ENCODE measurements around the gene OR10T2. TPM values are rescaled to one million over a fixed set of nuclear protein-coding genes. Genes with fewer than 3 reads are reported as not detected.
"Not testable (repeated sequence)": the region's sequence is repeated elsewhere in the genome, so short reads cannot be mapped to it uniquely, and the experiment has no call there.

OR10T2 gene
- total and polyA plus RNA-seq, 2 of the 13 experiments (the other 11 are each of a cell fraction or from before 2014, with no cell fraction given), result not detected

DNA sequence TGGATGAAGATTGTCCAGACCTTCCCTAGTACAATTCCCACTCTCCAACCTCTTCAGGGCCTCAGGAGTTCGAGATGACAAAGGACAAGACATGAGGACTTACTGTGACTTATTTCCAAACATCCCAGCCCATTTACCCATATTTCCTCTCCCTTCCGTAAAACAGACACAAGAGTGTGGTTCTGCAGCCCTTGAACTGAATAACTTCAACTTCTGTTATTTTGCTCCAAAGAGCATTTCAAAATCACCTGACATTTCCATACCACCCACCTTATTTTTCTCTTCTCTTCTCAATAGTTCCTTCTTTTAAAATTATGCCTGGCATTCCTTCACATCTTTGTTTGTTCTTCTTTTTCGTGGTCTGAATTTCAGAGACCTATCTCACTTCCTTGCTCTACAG is 35.5 kb upstream of the OR10T2 start (continued):
- TF ChIP-seq, protein P1, sequence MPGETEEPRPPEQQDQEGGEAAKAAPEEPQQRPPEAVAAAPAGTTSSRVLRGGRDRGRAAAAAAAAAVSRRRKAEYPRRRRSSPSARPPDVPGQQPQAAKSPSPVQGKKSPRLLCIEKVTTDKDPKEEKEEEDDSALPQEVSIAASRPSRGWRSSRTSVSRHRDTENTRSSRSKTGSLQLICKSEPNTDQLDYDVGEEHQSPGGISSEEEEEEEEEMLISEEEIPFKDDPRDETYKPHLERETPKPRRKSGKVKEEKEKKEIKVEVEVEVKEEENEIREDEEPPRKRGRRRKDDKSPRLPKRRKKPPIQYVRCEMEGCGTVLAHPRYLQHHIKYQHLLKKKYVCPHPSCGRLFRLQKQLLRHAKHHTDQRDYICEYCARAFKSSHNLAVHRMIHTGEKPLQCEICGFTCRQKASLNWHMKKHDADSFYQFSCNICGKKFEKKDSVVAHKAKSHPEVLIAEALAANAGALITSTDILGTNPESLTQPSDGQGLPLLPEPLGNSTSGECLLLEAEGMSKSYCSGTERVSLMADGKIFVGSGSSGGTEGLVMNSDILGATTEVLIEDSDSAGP (CRISPR knock-in tag; IDR thresholded peaks at IDR 0.05; ENCODE audit: borderline replicate concordance), result no peak
- TF ChIP-seq STAG1 (CRISPR knock-in tag; IDR thresholded peaks at IDR 0.05), result no peak
- no peak for TF ChIP-seq ZNF672 (CRISPR knock-in tag; IDR thresholded peaks at IDR 0.05)
- TF ChIP-seq, protein P2, sequence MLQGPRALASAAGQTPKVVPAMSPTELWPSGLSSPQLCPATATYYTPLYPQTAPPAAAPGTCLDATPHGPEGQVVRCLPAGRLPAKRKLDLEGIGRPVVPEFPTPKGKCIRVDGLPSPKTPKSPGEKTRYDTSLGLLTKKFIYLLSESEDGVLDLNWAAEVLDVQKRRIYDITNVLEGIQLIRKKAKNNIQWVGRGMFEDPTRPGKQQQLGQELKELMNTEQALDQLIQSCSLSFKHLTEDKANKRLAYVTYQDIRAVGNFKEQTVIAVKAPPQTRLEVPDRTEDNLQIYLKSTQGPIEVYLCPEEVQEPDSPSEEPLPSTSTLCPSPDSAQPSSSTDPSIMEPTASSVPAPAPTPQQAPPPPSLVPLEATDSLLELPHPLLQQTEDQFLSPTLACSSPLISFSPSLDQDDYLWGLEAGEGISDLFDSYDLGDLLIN (CRISPR knock-in tag; IDR thresholded peaks at IDR 0.05; ENCODE audit: borderline replicate concordance), result no peak
- TF ChIP-seq SP1 (IDR thresholded peaks at IDR 0.05), result no peak
- TF ChIP-seq SP1 (CRISPR knock-in tag; IDR thresholded peaks at IDR 0.05), result no peak
- no peak for TF ChIP-seq ZNF547 (CRISPR knock-in tag; IDR thresholded peaks at IDR 0.05)

DNA sequence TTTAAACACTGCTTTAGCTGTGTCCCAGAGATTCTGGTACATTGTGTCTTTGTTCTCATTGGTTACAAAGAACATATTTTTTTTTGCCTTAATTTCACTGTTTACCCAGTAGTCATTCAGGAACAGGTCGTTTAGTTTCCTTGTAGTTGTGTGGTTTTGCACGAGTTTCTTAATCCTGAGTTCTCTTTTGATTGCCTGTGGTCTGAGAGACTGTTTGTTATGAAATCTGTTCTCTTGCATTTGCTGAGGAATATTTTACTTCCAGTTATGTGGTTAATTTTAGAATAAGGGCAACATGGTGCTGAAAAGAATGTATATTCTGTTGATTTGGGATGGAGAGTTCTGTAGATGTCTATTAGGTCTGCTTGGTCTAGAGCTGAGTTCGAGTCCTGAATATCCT is 30.9 kb upstream of the OR10T2 start:
- H4K20me1 ChIP-seq (ENCODE audit: insufficient read depth, low read length); BruUV-seq (replicated peaks); H3K4me1 ChIP-seq (ENCODE audit: insufficient read depth, low read length); H3K27me3 ChIP-seq (ENCODE audit: control insufficient read depth in 1 of 2, insufficient read depth in 2 of 2, low read length in 2 of 2); H3K27ac ChIP-seq (ENCODE audit: extremely low read length, insufficient read depth, low read length); H3K79me2 ChIP-seq (ENCODE audit: insufficient read depth, low read length); H3K9ac ChIP-seq (ENCODE audit: insufficient read depth, low read depth, low read length); POLR2A ChIA-PET; H3K4me2 ChIP-seq (ENCODE audit: low read depth, low read length); DNase-seq (ENCODE audit: low spot score); intact Hi-C loops (cut with micrococcal nuclease; ENCODE audit: unreplicated experiment); in situ Hi-C loops (cut with HindIII; ENCODE audit: extremely low pct_ligation_motif_present, low pct_unique_long_range_greater_than_20kb); H2AFZ ChIP-seq (ENCODE audit: low read length); CTCF ChIA-PET (ENCODE audit: low intra/inter-chr PET ratio, low total read pairs); FAIRE-seq; ATAC-seq; H3K4me3 ChIP-seq (replicated peaks in 1 of 3; ENCODE audit: insufficient read depth in 1 of 3, low read depth in 2 of 3, low read length in 3 of 3); H3K36me3 ChIP-seq (replicated peaks in 1 of 2; ENCODE audit: control insufficient read depth in 1 of 2, insufficient read depth in 2 of 2, low read length in 2 of 2): not testable (repeated sequence)
- H3K9me3 ChIP-seq (ENCODE audit: low read length), result peaks cover 78% of the 10 kb centered on the region
- WGBS (ENCODE audit: low lambda C conversion rate), result 0% methylated on average over 3 of the region's 3 CpGs

Data from HepG2 (cell line).